ENCODE results near the gene OPCML. TPM values are rescaled to one million over a fixed set of nuclear protein-coding genes. Genes with fewer than 3 reads are reported as not detected.

OPCML gene
- total and polyA plus RNA-seq, 2 experiments from 2014 or later: 1.2 to 4.4 TPM

GRCh38 chr11:132365650-132366049, 1166.7 kb downstream of the OPCML start:
- no peak for DNase-seq (ENCODE audit: low spot score)
- Mint-ChIP-seq H3K27me3 (ENCODE audit: insufficient read depth, low read depth, poor library complexity) (no peaks in the 10 kb centered on the region), H3K27ac (no peak overlapping the region), H3K4me1 (no peaks in the 10 kb centered on the region), H3K4me3 (no peak overlapping the region), H3K9me3 (no peaks in the 10 kb centered on the region), H3K36me3 (ENCODE audit: low read depth) (no peaks in the 10 kb centered on the region)
- H3K36me3 ChIP-seq (ENCODE audit: insufficient read depth): no peaks in the 10 kb centered on the region
- no peaks in the 10 kb centered on the region for H3K4me1 ChIP-seq (ENCODE audit: insufficient read depth)
- no peaks in the 10 kb centered on the region for H4K20me1 ChIP-seq (replicated peaks; ENCODE audit: insufficient read depth)
- no peaks in the 10 kb centered on the region for H3K27me3 ChIP-seq (ENCODE audit: insufficient read depth)
- no peaks in the 10 kb centered on the region for H3K79me2 ChIP-seq (replicated peaks; ENCODE audit: insufficient read depth)
- H2AFZ ChIP-seq: no peak overlapping the region
- H3K4me2 ChIP-seq: no peak overlapping the region
- no peak overlapping the region for H3K27ac ChIP-seq (ENCODE audit: low read depth)
- no peak overlapping the region for H3K4me3 ChIP-seq
- no peaks in the 10 kb centered on the region for H3F3A ChIP-seq (replicated peaks; ENCODE audit: low read depth)
- ATAC-seq: no peak
- no peak for TF ChIP-seq ZNF331 (CRISPR knock-in tag; IDR thresholded peaks at IDR 0.05; ENCODE audit: low read depth)
- peaks cover 13% of the 10 kb centered on the region for H3K9me2 ChIP-seq (ENCODE audit: insufficient read depth)

Small RNA genes within 50 kb of the gene (small RNA-seq; reads per million reads assigned to genes)
- gene RF00026 (ENCODE audit: low replicate concordance): not detected

Measured in GM23338 (cell line).